RWPE2 (cell line): ENCODE measurements around the gene JMJD8.
A peak's percentile ranks its signal among the peaks of the same experiment; 100 is the strongest.

Experiments
- ATAC-seq: fragments of 200-7000 bp; cut with Tn5 transposase; 3 replicates; pipeline ENCODE4 v1.9.1; 2021; ENCODE audit warnings: low read depth
- DNase-seq: peaks from one replicate; pipeline ENCODE4 v3.0.0-alpha.2; 2020; ENCODE audit warnings: low spot score
- H3K27ac ChIP-seq: fragments of 450-650 bp; 2 replicates; pipeline ENCODE4 v1.5.1; 2017; ENCODE audit warnings: mild to moderate bottlenecking; ENCODE audit not compliant: poor library complexity, severe bottlenecking
- H3K27me3 ChIP-seq: fragments of 250-450 bp; sonication (Bioruptor Pico); 2 replicates; pipeline ENCODE4 v1.5.1; 2021; ENCODE audit warnings: mild to moderate bottlenecking, moderate library complexity; ENCODE audit not compliant: insufficient read depth, poor library complexity, severe bottlenecking
- H3K36me3 ChIP-seq: fragments of 250-450 bp; sonication (Bioruptor Pico); 2 replicates; pipeline ENCODE4 v1.5.1; 2020; ENCODE audit warnings: low read depth, mild to moderate bottlenecking, moderate library complexity
- H3K4me1 ChIP-seq: fragments of 250-450 bp; sonication (Bioruptor Pico); 2 replicates; pipeline ENCODE4 v1.5.1; 2021; ENCODE audit warnings: mild to moderate bottlenecking, moderate library complexity; ENCODE audit not compliant: insufficient read depth, poor library complexity, severe bottlenecking
- H3K4me3 ChIP-seq: fragments of 250-450 bp; sonication (Bioruptor Pico); 2 replicates; pipeline ENCODE4 v1.5.1; 2021; ENCODE audit warnings: mild to moderate bottlenecking, moderate library complexity; ENCODE audit not compliant: severe bottlenecking
- H3K9me3 ChIP-seq: fragments of 250-450 bp; sonication (Bioruptor Pico); 2 replicates; pipeline ENCODE4 v1.5.1; 2021; ENCODE audit warnings: mild to moderate bottlenecking, moderate library complexity; ENCODE audit not compliant: severe bottlenecking
- CTCF ChIP-seq: fragments of 450-650 bp; IDR thresholded peaks from one replicate; pipeline ENCODE4 v1.5.1; 2017; ENCODE audit warnings: mild to moderate bottlenecking, moderate library complexity; ENCODE audit not compliant: poor library complexity, severe bottlenecking

JMJD8 gene

DNA sequence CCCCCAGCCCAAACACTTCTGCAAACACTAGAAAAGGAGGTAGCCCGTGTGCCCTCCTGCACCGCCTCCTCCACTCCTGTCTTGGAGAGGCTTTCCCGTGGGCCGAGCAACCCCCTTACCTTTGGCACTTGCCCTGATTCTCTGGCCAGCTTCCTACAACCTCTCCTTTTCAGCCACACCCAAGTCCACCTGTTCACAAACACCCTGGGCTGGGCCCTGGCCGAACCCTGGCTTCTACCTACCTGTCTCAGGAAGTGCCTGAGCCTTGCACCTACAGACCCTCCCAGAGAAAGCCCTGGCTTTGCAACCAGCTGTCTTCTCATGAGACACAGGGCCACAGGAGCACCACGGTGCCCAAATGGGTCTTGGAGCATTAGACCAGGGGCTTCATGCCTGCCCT lies 34.8 kb upstream of the JMJD8 start:
- H3K36me3 ChIP-seq = peaks cover 7% of the 10 kb centered on the region; the same call in 1 of the 2 replicates
- H3K9me3 ChIP-seq = no peaks in the 10 kb centered on the region
- H3K27ac ChIP-seq = no peak overlapping the region
- no peak for DNase-seq
- no peak for TF ChIP-seq CTCF
- H3K27me3 ChIP-seq = no peaks in the 10 kb centered on the region
- H3K4me1 ChIP-seq = peaks cover 11% of the 10 kb centered on the region
- H3K4me3 ChIP-seq = no peak overlapping the region
- ATAC-seq = no peak

GRCh38 chr16:718389-718788 lies 34.3 kb upstream of the JMJD8 start:
- Histone ChIP-seq H3K27me3 (no peaks in the 10 kb centered on the region), H3K36me3 (peaks cover 7% of the 10 kb centered on the region; the same call in 1 of the 2 replicates), H3K27ac (no peak overlapping the region), H3K9me3 (no peaks in the 10 kb centered on the region), H3K4me1 (peaks cover 12% of the 10 kb centered on the region), H3K4me3 (no peak overlapping the region)
- ATAC-seq (no peak), DNase-seq (no peak)
- TF ChIP-seq CTCF = no peak

DNA sequence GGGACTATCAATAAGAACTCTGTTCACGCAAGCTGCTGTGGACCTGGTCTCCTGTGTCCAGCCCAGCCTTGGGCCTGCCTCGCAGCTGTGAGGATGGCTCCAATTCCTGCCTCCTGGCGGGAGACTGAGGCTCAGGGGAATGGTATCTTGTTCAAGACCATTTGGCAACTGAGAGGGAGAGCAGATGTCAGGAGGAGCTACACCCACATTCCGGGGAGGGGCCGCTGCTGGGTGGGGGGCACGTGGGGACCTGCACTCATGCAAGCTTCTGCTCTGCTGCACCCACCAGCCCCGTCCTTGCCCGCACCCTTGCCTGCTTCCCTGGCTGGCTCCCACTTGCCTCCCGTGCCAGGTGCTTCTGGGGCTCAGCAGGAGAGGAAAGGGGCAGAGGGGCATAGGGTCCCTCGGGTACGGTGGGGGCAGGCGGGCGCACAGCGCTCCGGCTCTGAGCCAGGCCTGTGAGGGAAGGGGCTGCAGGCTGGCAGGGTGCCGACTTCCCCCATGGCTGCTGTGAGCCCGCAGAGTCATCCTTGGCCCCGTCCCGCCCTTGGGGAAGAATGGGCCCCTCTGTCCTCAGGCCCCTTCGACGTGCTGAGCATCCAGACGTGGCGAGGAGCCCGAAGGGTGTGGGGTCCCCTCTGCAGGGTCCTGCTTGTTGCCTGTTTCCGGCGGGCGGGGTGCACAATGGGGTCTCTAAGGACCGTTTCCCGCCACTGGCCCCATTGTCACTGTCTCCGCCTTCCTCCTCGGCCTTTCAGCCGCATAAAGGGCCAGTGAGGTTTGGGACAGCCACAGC lies 33.5 kb upstream of the JMJD8 start:
- H3K27me3 ChIP-seq = no peaks in the 10 kb centered on the region
- no peak overlapping the region for H3K4me3 ChIP-seq
- ATAC-seq = no peak
- no peak for DNase-seq
- no peak for TF ChIP-seq CTCF
- H3K4me1 ChIP-seq = peaks cover 12% of the 10 kb centered on the region
- H3K36me3 ChIP-seq = peaks cover 7% of the 10 kb centered on the region; the same call in 1 of the 2 replicates
- H3K9me3 ChIP-seq = no peaks in the 10 kb centered on the region
- H3K27ac ChIP-seq = no peak overlapping the region

GRCh38 chr16:716768-717325 lies 32.7 kb upstream of the JMJD8 start:
- ATAC-seq (no peak), DNase-seq (no peak)
- H3K4me1 ChIP-seq = peaks cover 18% of the 10 kb centered on the region
- TF ChIP-seq CTCF = no peak
- H3K4me3 ChIP-seq = peak overlapping the region; percentile 80
- H3K36me3 ChIP-seq = peaks cover 7% of the 10 kb centered on the region; the same call in 1 of the 2 replicates
- H3K27me3 ChIP-seq = no peaks in the 10 kb centered on the region
- no peaks in the 10 kb centered on the region for H3K9me3 ChIP-seq
- H3K27ac ChIP-seq = no peak overlapping the region

- TF ChIP-seq CTCF = no peak
- ATAC-seq = no peak
- peaks cover 18% of the 10 kb centered on the region for H3K4me1 ChIP-seq
- H3K9me3 ChIP-seq = no peaks in the 10 kb centered on the region
- no peak for DNase-seq
- H3K4me3 ChIP-seq = peak overlapping the region; percentile 80
- H3K27me3 ChIP-seq = no peaks in the 10 kb centered on the region
- H3K27ac ChIP-seq = peak overlapping the region; percentile 84
- H3K36me3 ChIP-seq = peaks cover 7% of the 10 kb centered on the region; the same call in 1 of the 2 replicates
These were observed 32.0 kb upstream of the JMJD8 start for GRCh38 chr16:716200-716568.
